Muscle of back (tissue), 11 donors: ENCODE data around the gene CYFIP1. TPM values are rescaled to one million over a fixed set of nuclear protein-coding genes. Genes with fewer than 3 reads are reported as not detected.
A peak's percentile ranks its signal among the peaks of the same experiment; 100 is the strongest.

Source experiments
- DNase-seq, 3 donors: peaks; one replicate each; pipeline versions ENCODE4 v3.0.0 to v3.0.0-alpha.2; 2013
- polyA plus RNA-seq, 10 donors: library from polyadenylated mRNA; unstranded; fragments of 120-200 nt; gene quantifications; one replicate each; pipeline ENCODE4 v1.2.1, GENCODE V29; 2013; ENCODE audit not compliant: insufficient read length in 10 of 10

CYFIP1 gene
- polyA plus RNA-seq, 10 donors, result 48.3 to 70.1 (median 55.6) TPM

- peak in 1 of 3 donors; percentile 75 for DNase-seq
These were observed 107.0 kb downstream of the CYFIP1 start for GRCh38 chr15:22872936-22873701.

- DNase-seq, result no peak
These were observed 108.6 kb downstream of the CYFIP1 start for GRCh38 chr15:22871481-22872086.

- DNase-seq, result no peak
These were observed 109.3 kb downstream of the CYFIP1 start for GRCh38 chr15:22870865-22871264.

- no peak for DNase-seq
These were observed 110.3 kb downstream of the CYFIP1 start for GRCh38 chr15:22869856-22870255.

- DNase-seq, result no peak
These were observed 111.2 kb downstream of the CYFIP1 start for GRCh38 chr15:22868928-22869327.

- DNase-seq, result no peak
These were observed 111.7 kb downstream of the CYFIP1 start for GRCh38 chr15:22868495-22868894.

GRCh38 chr15:22867886-22868285 is 112.3 kb downstream of the CYFIP1 start:
- no peak for DNase-seq

- DNase-seq, result no peak
These were observed 114.1 kb downstream of the CYFIP1 start for GRCh38 chr15:22866079-22866478.

- no peak for DNase-seq
These were observed 116.8 kb downstream of the CYFIP1 start for GRCh38 chr15:22863356-22863755.

- DNase-seq, result no peak
These were observed 119.0 kb downstream of the CYFIP1 start for GRCh38 chr15:22861161-22861560.

- peak in 1 of 3 donors; percentile 36 for DNase-seq
These were observed 123.5 kb downstream of the CYFIP1 start for GRCh38 chr15:22856659-22857058.

GRCh38 chr15:22855791-22856190 is 124.4 kb downstream of the CYFIP1 start:
- no peak for DNase-seq

GRCh38 chr15:22851513-22851912 is 128.7 kb downstream of the CYFIP1 start:
- DNase-seq, result no peak

GRCh38 chr15:22850055-22850454 is 130.1 kb downstream of the CYFIP1 start:
- no peak for DNase-seq

- no peak for DNase-seq
These were observed 134.1 kb downstream of the CYFIP1 start for GRCh38 chr15:22846073-22846472.

- no peak for DNase-seq
These were observed 134.8 kb downstream of the CYFIP1 start for GRCh38 chr15:22845289-22845900.

GRCh38 chr15:22844421-22845288 is 135.5 kb downstream of the CYFIP1 start:
- no peak for DNase-seq

GRCh38 chr15:22839046-22839695 is 141.0 kb downstream of the CYFIP1 start:
- DNase-seq, result peak in 2 of 3 donors; percentile 23 to 54

GRCh38 chr15:22838292-22839042 is 141.7 kb downstream of the CYFIP1 start, which contains the start of gene NIPA2:
TSS of gene NIPA2 (plus strand) at chr15:22838666. CDS start at chr15:22851732, 13,066 bp downstream.
- DNase-seq, result peak; percentile 98 to 99 (median 99)

GRCh38 chr15:22831473-22831872 is 148.7 kb downstream of the CYFIP1 start:
- no peak for DNase-seq

- DNase-seq, result no peak
These were observed 153.0 kb downstream of the CYFIP1 start for GRCh38 chr15:22827125-22827524.
